Middle frontal gyrus (tissue), 1 donor: Measurements from ENCODE around the gene POLR2M.

Experiments
- DNase-seq: peaks from one replicate; pipeline ENCODE4 v3.0.0-alpha.2; 2015; ENCODE audit warnings: low spot score; ENCODE audit errors: extremely low spot score

The POLR2M gene

DNA sequence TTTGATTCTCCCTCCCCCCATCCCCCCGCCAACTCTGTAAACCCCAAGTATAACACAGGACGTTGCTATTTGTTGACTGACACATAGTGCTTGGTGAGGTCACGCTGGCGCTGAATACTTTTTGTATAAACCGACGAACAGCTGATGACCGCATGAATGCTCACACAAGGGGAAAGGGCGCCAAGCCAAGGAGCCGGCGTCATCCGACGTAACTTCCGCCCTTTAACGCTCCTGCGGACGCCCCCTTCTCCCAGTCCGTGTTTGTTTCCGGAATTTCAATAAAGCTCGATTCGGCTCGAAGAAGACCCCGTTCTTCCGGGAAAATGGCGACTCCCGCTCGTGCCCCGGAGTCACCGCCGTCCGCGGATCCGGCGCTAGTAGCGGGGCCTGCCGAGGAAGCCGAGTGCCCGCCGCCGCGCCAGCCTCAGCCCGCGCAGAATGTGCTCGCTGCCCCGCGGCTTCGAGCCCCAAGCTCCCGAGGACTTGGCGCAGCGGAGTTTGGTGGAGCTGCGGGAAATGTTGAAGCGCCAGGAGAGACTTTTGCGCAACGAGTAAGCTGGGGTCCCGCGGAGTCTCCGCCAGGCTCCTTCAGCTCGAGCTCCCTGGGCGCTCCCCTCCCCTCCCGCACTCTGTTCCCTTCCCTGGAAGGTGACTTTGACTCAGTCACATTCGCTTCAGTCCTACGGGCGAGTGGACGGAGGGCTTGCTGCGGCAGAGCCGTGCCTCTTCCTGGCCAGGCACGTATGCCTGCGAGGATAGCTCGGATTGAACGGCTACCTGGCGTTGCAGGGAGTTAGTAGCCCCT is at the start of gene POLR2M:
POLR2M (plus strand) TSS at position 310 of the 805 bp plus-strand sequence; CDS start at position 439, 129 bp downstream.
- DNase-seq = peak; percentile 94

DNA sequence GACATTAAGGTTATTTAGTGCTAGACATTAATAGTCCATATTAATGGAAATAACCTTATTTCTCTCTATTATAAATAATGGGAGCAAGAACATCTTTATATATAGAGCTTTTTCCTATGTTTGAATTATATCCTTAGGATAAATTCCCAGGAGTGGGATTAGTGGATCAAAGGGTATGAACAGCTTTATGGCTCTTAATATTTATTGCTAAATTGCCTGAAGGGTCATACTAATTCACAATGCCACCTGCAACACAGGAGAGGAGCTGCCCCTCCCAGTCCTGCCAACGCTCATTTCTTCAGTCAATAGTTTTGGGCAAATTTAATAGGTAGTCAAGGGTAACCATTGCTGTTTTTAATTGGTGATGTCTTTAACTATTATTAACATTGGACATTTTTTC is 48.9 kb upstream of the POLR2M start:
- no peak for DNase-seq

DNA sequence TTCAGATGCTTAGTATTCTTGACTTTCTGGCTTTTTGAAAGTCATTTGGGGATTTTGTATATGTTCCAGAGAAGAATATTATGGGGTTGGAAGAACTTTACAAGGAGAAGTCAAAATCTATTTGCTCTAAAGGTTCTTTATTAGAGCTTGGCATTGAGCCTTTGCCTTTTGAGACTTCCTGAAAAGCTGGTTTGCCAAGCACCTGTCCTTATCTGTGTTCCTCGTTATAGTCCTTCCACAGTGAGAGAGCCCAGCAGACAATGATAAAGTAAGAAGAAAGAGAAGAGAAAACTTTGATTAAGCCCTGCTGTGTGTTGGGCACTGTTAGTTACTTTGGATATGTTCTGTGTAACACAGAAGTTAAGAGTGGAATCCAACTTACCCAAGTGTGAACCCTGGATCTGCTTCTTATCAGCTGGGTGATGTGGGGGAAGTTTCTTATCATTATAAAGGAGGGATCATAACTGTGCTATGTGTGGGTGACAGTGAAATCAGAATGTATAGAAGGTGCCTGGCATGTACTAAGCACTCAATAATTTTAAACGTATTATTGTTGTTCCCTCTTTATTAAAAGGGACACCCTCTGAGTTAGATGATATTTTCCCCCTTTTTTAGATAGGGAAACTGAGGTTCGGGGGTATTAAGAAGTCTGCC is 44.3 kb upstream of the POLR2M start:
- no peak for DNase-seq

DNA sequence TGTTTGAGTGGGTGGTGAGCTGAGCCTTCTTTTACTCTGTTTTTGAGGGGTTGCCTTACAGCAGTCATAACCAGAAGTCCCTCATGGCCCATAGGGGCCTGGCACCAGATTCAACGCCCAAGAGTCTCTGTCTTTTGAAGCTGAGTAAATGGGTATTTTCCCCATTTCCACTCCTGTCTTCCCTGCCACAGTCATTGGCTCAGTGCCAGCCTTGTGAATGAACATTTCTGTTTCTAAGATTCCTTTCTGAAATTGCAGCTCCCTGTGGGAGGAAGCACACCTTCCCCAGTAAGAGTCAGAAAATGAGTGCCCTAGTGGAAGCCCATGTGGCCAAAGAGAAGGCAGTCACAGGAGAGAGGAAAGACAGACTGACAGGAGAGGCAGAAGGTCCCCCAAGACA is 43.7 kb upstream of the POLR2M start:
- DNase-seq = no peak

DNA sequence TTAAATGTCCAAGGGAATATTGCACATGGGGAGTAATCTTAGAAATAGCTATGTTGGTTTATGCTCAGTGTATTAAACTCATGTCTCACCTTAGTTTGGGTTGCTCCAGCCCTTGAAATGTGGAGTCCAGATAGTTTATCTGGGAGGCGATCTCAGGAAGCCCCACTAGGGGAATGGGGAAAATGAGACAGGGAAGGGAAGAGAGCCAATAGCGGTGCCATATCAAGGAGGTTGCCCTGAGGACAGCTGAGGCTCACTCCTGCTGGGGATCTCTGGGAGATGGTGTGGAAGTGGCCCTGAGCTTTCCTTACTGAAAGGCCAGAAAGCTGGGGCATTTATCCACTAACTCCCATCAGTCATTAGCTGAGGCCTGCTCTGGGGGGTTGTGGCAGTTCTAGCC is 43.3 kb upstream of the POLR2M start:
- DNase-seq = no peak

DNA sequence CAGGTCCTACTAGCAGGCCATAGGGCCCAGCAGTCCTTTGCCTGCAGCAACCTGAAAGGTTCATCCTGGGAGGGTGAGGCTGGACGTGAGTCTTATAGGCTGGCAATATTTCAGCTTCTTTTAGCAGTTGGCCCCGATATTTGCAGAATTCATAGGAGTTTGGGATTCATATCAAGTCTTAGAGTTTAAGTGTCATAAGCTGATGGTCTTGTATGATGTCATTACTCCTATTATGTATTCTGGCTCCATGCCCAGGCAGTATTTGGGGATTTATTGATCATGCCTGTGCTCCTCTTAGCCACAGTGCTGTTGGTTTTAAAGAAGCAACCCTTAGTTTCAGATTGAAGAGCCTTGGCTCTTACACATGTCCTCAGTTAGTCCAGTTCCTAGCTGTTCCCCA is 41.3 kb upstream of the POLR2M start:
- DNase-seq = no peak

DNA sequence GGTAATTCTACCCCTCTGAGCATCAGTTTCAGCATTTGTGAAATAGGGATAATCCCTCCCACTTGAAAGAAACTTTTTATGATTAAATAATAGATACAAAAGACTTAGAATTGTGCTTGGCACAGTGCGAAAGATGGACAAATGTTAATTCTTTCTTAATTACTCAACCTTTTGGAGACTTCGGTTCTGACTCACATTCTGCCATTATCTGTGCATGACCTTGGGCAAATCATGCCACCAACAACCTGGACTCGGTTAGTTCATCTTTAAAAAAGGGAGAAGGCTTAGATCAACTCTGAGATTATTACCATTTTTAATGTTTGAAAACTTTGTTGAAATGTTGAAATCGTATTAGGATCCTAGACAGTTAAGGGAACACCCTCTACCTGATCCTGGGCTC is 40.6 kb upstream of the POLR2M start:
- DNase-seq = no peak

DNA sequence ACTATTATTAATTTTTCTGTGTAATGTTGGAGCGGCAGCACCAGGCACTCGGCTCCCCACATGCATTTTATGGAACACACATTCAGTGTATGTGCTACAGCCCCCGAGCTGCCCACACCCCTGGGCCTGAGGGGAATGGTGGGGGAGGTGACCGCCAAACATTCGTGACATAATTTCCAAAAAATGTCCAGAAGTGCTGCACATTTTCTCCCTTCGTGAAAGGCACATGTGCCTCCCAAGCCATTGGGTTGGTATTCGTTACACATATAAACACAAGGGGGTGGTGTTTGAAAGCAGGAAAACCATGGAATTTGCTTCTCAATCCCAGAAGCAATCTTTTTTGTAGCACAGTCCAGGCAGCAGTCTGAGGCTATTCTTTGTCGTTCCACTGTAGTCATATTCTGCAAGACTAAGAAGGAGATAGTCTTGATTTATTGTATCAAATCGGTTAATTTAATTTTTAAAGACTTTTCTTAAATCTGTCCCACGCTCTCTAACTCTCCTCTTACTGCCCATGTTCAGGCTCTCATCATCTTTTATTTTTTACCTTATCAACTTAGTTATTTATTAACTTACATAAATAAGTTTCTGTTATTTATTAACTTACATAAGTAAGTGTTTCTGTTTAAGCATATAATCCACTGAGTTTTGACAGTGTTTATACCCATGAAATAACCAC is 39.2 kb upstream of the POLR2M start:
- DNase-seq = no peak

DNA sequence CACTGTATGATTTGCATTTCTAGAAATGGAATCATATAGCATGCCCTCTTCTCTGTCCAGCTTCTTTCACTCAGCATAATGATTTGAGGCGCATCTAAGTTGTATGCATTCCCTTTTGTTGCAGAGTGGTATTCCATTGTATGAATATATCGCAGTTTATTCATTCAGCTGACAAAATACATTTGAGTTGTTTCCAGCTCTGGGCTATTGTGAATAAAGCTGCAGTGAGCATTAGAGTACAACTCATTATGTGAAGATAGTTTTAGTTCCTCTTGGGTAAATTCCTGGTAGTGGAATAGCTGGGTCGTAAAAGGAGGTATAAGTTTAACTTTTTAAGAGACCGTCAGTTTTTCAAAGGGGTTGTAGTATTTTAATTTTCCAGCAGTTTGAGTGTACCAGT is 38.5 kb upstream of the POLR2M start:
- DNase-seq = no peak

DNA sequence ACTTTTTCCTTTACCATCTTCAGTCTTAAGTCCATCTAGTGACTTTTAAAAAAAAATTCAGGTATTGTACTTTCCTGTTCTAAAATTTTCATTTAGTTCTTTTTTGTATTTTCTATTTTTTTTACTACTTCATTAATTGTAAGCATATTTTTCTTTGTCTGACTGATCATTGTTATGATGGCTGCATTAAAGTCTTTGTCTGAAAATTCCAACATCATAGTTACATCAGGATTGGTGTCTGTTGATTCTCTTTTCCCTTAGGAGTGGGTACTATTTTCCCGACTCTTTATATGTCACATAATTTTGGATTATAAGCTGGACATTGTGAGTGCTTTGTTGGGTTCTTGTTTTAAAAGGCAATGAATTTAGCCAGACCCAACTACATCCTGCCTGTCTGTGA is 34.9 kb upstream of the POLR2M start:
- DNase-seq = no peak

DNA sequence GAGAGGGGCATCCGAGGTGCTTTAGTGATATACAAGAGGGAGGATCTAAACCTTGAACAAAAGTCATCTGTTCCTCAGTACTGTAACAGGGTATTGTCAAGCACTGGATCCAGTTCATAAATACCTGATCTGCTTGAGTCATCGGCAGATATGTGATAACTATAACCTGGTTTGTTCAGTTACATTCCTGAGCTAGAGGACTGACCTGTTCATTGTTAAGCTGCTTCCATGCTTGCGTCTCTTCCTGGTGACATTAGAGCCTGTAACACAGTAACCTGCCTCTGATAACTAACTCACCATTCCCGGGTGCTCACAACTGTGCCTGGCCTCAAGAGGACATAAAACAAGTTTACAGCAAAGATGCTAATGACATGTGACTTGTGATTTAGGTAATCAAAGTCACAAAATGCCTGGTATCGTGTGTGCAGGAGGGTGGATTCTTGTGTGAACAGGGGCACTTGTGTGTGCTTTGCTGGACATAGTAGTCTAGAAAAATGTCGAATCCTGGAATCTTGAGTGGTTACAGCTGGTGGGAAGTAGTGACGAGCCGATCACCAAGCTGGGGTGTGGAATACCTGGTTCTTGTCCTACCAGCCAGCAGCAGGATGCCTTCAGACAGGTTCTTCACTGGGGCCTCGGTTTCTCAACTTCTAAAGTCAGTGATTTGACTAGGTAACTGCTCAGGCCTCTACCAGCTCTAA is 30.9 kb upstream of the POLR2M start:
- no peak for DNase-seq

DNA sequence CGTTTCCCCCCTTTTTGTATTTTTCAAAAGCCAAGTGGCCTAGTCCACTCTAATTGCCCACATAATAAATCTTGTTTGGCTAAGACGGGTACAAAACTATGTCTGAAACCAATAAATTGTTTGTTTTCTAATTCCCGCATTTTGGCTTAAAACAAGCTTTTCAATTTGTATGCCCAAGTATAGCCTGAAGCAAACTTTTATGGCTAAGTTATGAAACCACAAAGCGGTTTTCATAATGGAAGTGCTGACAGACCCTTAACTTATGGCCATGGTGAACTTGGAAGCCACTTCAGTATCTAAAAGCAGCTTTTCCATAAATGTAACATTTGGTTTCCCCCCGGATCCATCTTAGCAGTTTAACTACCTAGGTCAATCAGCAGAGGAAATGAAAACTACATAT is 29.9 kb upstream of the POLR2M start:
- DNase-seq = no peak

DNA sequence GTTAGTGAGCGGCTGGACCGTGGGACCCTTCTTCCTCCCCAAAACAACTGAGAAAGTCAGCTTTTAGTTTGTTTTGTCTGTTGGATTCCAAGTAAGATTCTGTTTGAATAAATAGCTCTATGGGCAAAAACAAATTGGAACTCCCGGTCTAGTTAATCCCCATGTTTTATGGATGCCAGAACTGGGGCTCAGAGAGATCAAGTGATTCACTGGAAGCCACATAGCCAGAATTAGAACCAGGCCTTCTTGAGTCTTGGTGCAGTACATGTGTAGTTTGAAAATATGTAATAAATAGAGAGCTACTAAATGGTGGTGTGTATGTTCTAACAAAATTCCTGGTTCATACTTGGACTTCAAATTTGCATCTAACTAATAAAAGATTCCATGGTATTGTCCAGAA is 29.3 kb upstream of the POLR2M start:
- no peak for DNase-seq

DNA sequence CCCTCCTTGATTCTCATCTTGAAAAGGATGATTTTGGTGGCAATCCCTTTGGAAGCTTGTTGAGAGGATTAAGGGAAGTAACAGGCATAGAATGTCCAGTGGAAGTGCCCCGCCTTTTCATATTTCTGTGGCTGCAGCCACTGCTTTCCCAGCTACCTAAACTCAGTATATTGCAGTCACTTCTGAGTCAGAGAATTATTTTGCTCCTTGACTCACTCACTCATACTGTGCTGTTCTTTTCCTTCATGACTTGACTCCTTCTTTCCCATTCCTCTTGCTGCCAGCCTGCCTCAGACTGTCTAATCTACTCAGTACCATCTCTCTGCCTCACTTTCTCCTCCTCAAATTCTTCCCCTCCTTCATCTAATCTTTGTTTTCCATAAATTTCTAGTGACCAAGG is 26.5 kb upstream of the POLR2M start:
- no peak for DNase-seq

DNA sequence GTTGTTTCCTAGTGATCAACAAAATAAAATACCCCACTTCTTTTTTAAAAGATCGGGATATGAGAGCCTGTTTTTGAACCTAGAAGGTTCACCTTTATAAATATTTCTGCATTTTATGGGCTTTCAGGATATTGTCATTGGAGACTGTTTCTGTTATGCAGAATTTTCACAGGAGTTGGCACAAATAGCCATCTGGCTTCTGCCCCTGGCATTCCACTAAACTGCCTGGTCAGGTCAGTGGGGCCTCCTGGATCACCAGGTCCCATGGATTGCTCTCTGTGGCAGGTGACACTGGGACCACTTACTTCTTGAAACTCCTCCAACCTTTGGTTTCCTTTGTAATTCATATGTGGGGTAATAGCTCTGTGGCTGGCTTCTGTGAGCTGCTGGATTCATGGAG is 25.5 kb upstream of the POLR2M start:
- DNase-seq = no peak

DNA sequence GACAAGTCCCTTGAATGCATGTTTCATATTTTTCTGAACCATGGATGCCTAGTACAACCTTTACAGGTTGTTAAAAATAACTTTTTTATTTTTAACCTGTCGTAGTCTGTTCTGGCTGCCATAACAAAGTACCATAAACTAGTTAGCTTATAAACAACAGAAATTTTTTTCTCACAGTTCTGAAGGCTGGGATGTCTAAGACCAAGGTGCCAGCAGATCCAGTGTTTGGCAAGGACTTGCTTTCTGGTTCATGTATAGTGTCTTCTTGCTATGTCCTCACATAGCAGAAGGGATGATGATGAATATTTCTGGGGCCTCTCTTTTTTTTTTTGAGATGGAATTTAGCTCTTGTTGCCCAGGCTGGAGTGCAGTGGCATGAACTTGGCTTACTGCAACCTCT is 23.0 kb upstream of the POLR2M start:
- no peak for DNase-seq

DNA sequence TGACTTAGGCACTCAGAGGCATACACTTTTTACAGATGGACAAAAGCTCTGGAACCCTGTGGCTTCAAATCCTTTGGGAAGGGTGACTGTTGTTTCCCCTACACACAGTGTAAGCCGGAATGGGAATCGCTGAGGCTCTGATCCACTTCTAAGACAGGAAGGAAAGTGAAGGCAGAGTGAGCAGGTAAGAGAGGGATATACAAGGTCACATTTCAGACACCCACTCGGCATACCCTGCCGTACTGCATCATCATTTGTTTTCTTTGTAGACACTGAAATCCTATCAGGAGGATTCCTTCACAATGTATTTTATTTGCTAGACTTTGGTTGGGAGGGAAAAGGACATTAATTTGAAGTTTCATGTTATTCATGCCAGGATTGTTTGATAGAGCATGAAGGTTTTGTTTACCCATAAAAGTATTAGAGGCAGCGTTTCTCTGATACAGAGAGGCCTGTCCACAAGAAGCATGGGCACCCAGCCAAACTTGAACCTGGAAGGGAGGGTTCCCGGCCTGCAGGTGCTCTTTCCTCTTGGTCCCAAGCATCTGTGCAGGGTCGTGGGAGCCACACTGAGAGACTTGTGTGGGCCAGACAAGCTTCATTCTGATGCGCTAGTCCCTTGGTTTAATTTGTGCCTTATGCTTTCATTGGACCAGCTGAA is 21.9 kb upstream of the POLR2M start:
- DNase-seq = no peak

DNA sequence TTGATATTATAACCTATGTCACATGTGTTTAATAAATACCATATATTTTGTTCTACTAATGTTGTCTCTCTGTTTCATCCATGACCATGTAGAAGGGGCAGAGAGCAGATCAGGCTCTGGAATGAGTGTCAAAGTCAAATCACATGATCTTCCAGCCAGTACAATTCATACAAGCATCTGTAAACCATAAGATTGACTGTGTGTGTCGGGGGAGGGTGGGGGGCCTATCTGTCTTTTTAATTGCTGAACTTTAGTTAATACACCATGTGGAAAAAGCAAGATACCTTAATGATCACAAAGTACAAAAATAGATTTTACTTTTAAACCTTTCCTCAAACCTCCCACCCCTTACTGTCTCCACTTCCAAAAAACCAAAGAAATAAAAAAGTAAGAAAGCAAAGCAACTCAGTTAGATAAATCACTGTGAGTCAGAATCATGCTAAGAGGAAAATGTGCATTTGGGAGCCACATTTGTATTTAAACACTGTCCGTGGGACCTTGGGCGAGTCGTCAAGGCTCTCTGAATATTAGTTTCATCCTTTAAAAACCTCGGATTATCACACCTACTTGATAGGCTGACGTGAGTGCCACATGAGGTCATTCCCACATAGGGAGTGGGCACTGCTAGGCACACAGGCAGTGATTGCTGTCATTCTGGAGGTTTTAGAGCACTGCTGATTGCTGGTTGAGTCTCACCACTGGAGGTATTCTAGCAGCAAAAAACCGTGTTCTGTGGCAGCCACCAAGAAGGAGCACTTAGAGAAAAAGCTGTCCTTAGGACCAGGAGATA is 21.0 kb upstream of the POLR2M start:
- no peak for DNase-seq

DNA sequence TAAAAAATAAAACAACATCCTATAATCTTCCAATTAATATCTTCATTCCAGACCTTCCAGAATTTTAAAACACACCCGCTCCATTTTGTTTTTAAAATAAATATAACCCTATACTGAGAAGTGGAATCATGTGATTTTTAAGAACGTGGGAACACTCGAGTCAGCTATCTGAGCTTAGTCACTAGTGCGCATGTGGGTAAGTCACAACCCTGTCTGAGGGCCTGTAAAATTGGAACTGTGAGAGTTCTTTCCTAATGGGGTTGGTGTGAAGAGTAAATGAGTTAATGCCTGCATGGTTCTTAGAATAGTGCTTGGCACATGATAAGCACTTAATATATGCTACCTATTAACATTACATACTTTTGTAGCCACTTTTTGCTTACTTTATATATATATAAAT is 19.9 kb upstream of the POLR2M start:
- no peak for DNase-seq

DNA sequence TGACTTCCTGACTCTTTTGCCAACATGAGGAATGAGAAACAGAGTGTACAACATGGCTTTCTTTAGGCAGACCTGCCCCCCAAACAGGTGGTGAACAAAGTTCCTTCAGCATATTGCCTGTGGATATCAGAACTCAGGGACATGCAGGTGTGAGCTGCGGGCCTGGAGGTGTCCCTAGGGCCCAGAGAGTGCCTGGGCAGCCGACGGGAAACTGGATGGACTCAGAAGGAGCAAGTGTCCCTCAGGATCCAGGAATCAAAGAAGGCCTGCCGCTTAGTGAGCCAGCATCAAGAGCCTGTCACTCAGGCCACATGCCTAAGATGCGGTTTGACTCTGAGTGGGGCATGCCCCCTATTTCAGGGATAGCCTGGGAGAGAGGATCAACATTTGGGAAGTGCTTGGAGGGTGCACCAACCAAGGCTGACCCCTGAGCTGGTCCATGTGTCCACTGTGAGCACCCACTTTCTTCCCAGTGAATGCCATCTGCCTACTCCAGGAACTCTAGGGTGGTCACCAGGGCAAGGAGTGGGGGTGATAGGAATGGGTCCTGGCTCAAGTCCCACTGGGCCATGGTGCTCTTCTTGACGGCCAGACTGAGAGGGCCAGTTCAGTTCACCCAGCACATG is 16.1 kb upstream of the POLR2M start:
- no peak for DNase-seq
